ENCODE results near the gene ABHD2.
"Not testable (repeated sequence)": the region's sequence is repeated elsewhere in the genome, so short reads cannot be mapped to it uniquely, and the experiment has no call there.

ABHD2 gene

GRCh38 chr15:89119489-89120478, 31.5 kb downstream of the ABHD2 start:
- no peaks in the 10 kb centered on the region for H3K27me3 ChIP-seq (replicated peaks; ENCODE audit: insufficient read depth, low read length)
- no peak overlapping the region for H3K4me3 ChIP-seq (ENCODE audit: low read length)
- no peak overlapping the region for H2AFZ ChIP-seq (ENCODE audit: low read length)
- H3K4me2 ChIP-seq (ENCODE audit: low read depth, low read length), result no peak overlapping the region
- no peak overlapping the region for H3K27ac ChIP-seq (ENCODE audit: low read length)
- H3K4me1 ChIP-seq (ENCODE audit: low read length), result peaks cover 75% of the 10 kb centered on the region
- peaks cover 38% of the 10 kb centered on the region for H3F3A ChIP-seq (ENCODE audit: insufficient read depth, low read length)
- H3K9ac ChIP-seq (ENCODE audit: low read length), result no peak overlapping the region
- H3K9me3 ChIP-seq (replicated peaks; ENCODE audit: insufficient read depth, low read length), result no peaks in the 10 kb centered on the region
- TF ChIP-seq EZH2 (optimal IDR thresholded peaks at IDR 0.05; ENCODE audit: low read depth, low read length) (no peak), EZH2phosphoT487 (IDR thresholded peaks at IDR 0.05; ENCODE audit: low read length) (no peak), CTCF (IDR thresholded peaks at IDR 0.05; ENCODE audit: low read length) (no peak)
- H3K36me3 ChIP-seq (replicated peaks; ENCODE audit: insufficient read depth, low read length), result peaks cover 5% of the 10 kb centered on the region
- H3K9me2 ChIP-seq (replicated peaks; ENCODE audit: insufficient read depth, low read length), result no peaks in the 10 kb centered on the region
- DNase-seq, result no peak
- no peaks in the 10 kb centered on the region for H4K20me1 ChIP-seq (ENCODE audit: insufficient read depth, low read length)
- H3K79me2 ChIP-seq (ENCODE audit: low read length), result peaks cover 74% of the 10 kb centered on the region

- H4K20me1 ChIP-seq (ENCODE audit: insufficient read depth, low read length); H3K9me2 ChIP-seq (replicated peaks; ENCODE audit: insufficient read depth, low read length); H3K4me3 ChIP-seq (ENCODE audit: low read length); DNase-seq; H3K4me2 ChIP-seq (ENCODE audit: low read depth, low read length); H3K27ac ChIP-seq (ENCODE audit: low read length); H3K36me3 ChIP-seq (replicated peaks; ENCODE audit: insufficient read depth, low read length); H3K27me3 ChIP-seq (replicated peaks; ENCODE audit: insufficient read depth, low read length); H3K9ac ChIP-seq (ENCODE audit: low read length); H3K9me3 ChIP-seq (replicated peaks; ENCODE audit: insufficient read depth, low read length); H2AFZ ChIP-seq (ENCODE audit: low read length): not testable (repeated sequence)
- peaks cover 31% of the 10 kb centered on the region for H3F3A ChIP-seq (ENCODE audit: insufficient read depth, low read length)
- peaks cover 80% of the 10 kb centered on the region for H3K79me2 ChIP-seq (ENCODE audit: low read length)
- H3K4me1 ChIP-seq (ENCODE audit: low read length), result peaks cover 76% of the 10 kb centered on the region
Observed at GRCh38 chr15:89120479-89121000, 32.3 kb downstream of the ABHD2 start.

GRCh38 chr15:89121414-89121813, 33.2 kb downstream of the ABHD2 start:
- H3K4me2 ChIP-seq (ENCODE audit: low read depth, low read length), result no peak overlapping the region
- peaks cover 88% of the 10 kb centered on the region for H3K79me2 ChIP-seq (ENCODE audit: low read length)
- H3F3A ChIP-seq (ENCODE audit: insufficient read depth, low read length), result peaks cover 22% of the 10 kb centered on the region
- H2AFZ ChIP-seq (ENCODE audit: low read length), result no peak overlapping the region
- no peaks in the 10 kb centered on the region for H3K9me2 ChIP-seq (replicated peaks; ENCODE audit: insufficient read depth, low read length)
- no peak overlapping the region for H3K27ac ChIP-seq (ENCODE audit: low read length)
- H3K27me3 ChIP-seq (replicated peaks; ENCODE audit: insufficient read depth, low read length), result no peaks in the 10 kb centered on the region
- peaks cover 5% of the 10 kb centered on the region for H3K36me3 ChIP-seq (replicated peaks; ENCODE audit: insufficient read depth, low read length)
- no peaks in the 10 kb centered on the region for H3K9me3 ChIP-seq (replicated peaks; ENCODE audit: insufficient read depth, low read length)
- no peaks in the 10 kb centered on the region for H4K20me1 ChIP-seq (ENCODE audit: insufficient read depth, low read length)
- peaks cover 76% of the 10 kb centered on the region for H3K4me1 ChIP-seq (ENCODE audit: low read length)
- H3K9ac ChIP-seq (ENCODE audit: low read length), result no peak overlapping the region
- TF ChIP-seq EZH2 (optimal IDR thresholded peaks at IDR 0.05; ENCODE audit: low read depth, low read length) (no peak), EZH2phosphoT487 (IDR thresholded peaks at IDR 0.05; ENCODE audit: low read length) (no peak), CTCF (IDR thresholded peaks at IDR 0.05; ENCODE audit: low read length) (no peak)
- no peak for DNase-seq
- no peak overlapping the region for H3K4me3 ChIP-seq (ENCODE audit: low read length)

All from MM.1S (cell line).